DOHH2 (cell line): Measurements from ENCODE around the gene ZIC2.
"Not testable (repeated sequence)": the region's sequence is repeated elsewhere in the genome, so short reads cannot be mapped to it uniquely, and the experiment has no call there.

Source experiments
- H3F3A ChIP-seq: fragments of 200-600 bp; sonication (generic), shearing (Covaris generic); 2 replicates; pipeline ENCODE4 v1.6.0; 2016; ENCODE audit warnings: antibody characterized with exemption, mild to moderate bottlenecking; ENCODE audit not compliant: control insufficient read depth, insufficient read depth
- H3K27ac ChIP-seq: fragments of 200-600 bp; sonication (generic); 2 replicates; pipeline ENCODE4 v1.5.1; 2014; ENCODE audit warnings: low read depth, mild to moderate bottlenecking, low read length, moderate library complexity
- H3K27me3 ChIP-seq: fragments of 200-600 bp; sonication (generic); 2 replicates; pipeline ENCODE4 v1.6.1; 2014; ENCODE audit warnings: mild to moderate bottlenecking, low read length, mixed read lengths; ENCODE audit not compliant: control insufficient read depth
- H3K36me3 ChIP-seq: fragments of 200-600 bp; sonication (generic); 2 replicates; pipeline ENCODE4 v1.6.1; 2014; ENCODE audit warnings: mild to moderate bottlenecking, low read length, moderate library complexity, mixed read lengths; ENCODE audit not compliant: control insufficient read depth
- H3K4me1 ChIP-seq: fragments of 200-600 bp; sonication (generic); 2 replicates; pipeline ENCODE4 v1.6.1; 2014; ENCODE audit warnings: mild to moderate bottlenecking, low read length, mixed read lengths; ENCODE audit not compliant: control insufficient read depth
- H3K4me2 ChIP-seq: fragments of 200-600 bp; sonication (generic); 2 replicates; pipeline ENCODE4 v1.6.0; 2014; ENCODE audit warnings: mild to moderate bottlenecking, low read length, moderate library complexity
- H3K4me3 ChIP-seq: fragments of 200-600 bp; sonication (generic); 2 replicates; pipeline ENCODE4 v1.5.1; 2014; ENCODE audit warnings: mild to moderate bottlenecking, low read length, mixed read lengths
- H3K79me2 ChIP-seq: fragments of 200-600 bp; sonication (generic); 2 replicates; pipeline ENCODE4 v1.6.1; 2014; ENCODE audit warnings: mild to moderate bottlenecking, low read length, mixed read lengths; ENCODE audit not compliant: control insufficient read depth
- H3K9me2 ChIP-seq: fragments of 200-600 bp; sonication (generic); replicated peaks from 2 replicates; pipeline ENCODE4 v1.6.1; 2014; ENCODE audit warnings: mild to moderate bottlenecking, low read length, mixed read lengths; ENCODE audit not compliant: control insufficient read depth
- H3K9me3 ChIP-seq: fragments of 200-600 bp; sonication (generic); 2 replicates; pipeline ENCODE4 v1.6.1; 2014; ENCODE audit warnings: antibody characterized with exemption, low read length, mixed read lengths; ENCODE audit not compliant: control insufficient read depth, insufficient read depth
- H4K20me1 ChIP-seq: fragments of 200-600 bp; sonication (generic); 2 replicates; pipeline ENCODE4 v1.6.0; 2014; ENCODE audit warnings: low read depth, mild to moderate bottlenecking, antibody characterized with exemption, low read length, moderate library complexity; ENCODE audit not compliant: control insufficient read depth, insufficient read depth
- EZH2phosphoT487 ChIP-seq: fragments of 200-600 bp; sonication (generic); IDR thresholded peaks from 2 replicates; pipeline ENCODE4 v1.6.1; 2017; ENCODE audit warnings: borderline replicate concordance, mild to moderate bottlenecking, antibody characterized with exemption, low read length, moderate library complexity, mixed read lengths
- TF ChIP-seq, protein P1 (sequence below): fragments of 200-600 bp; sonication (generic); IDR thresholded peaks from one replicate; pipeline ENCODE4 v1.5.1; 2014; ENCODE audit warnings: antibody characterized with exemption, mild to moderate bottlenecking, low read depth, low read length; ENCODE audit not compliant: poor library complexity, severe bottlenecking

ZIC2 gene

DNA sequence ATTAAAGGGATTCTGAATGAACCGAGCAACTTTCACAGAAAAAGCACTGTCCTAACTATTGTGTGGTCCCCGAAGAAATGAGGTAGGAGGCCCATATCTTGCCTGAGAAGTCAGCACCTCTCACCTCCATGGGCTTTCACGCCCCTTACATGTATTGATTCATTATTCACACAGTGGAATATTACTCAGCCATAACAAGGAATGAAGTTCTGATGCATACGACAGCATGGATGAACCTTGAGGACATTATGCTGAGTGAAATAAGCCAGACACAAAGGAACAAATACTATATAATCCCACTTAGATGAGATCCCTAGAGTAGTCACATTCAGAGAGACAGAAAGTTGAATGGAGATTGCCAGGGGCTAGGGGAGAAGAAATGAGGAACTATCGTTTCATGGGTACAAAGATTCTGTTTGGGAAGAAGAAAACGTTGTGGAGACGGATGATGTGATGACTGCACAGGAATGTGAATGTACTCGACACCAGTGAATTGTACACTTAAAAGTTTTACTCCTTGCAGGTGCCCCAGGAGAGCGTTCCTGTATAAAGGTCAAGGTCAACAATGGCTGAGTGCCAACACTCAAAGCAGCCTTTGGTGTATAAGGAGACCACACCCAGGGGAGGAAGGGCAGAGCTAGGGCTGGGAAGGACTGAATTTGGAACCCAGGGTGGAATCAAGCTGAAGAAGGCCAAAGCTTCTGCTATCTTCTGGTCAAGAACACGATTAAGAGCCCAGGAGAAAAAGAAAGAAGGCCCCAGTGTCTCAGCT is 32.5 kb upstream of the ZIC2 start:
- H3K27me3 ChIP-seq, result no peaks in the 10 kb centered on the region; the same call in 1 of the 2 replicates
- H3K36me3 ChIP-seq, result no peaks in the 10 kb centered on the region
- no peak overlapping the region for H3K4me3 ChIP-seq

DNA sequence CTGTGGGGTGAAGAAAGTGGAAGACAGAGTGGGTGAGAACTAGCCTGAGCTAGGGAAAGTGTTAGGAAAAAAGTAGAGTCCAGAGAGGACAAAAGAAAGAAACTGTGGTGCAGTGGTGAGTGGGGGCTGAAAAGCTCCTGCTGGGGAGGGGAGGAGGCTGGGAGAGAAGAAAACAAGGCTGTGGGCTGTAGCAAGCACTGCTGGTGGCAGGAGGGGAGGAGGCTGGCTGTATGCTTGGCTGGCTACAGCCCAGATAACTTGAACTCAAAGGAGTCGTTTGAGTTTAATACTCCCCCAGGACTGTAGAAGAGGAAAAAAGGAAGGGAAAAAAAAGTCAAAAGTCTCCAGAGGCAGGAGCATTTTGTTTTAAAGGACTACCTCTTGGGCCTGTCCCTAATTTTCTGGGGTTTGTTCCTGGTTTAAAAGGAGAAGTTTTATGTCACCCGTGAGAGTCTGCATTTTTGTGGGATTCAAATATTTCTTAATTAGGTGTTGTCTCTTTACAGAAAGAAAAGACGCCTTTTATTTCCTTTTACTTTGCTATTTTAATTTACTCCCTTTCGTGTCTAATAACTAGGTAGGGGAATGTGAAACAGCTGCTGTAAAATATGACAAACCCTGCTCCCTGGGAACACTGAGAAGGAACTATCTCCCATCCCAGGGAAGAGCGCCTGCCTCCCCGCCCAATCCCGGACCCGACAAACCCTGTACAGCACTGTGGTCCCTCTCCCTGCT is 31.7 kb upstream of the ZIC2 start:
- H3K4me3 ChIP-seq, result no peak overlapping the region
- H3K4me1 ChIP-seq, result no peaks in the 10 kb centered on the region
- no peaks in the 10 kb centered on the region for H3K79me2 ChIP-seq
- TF ChIP-seq, protein P1, sequence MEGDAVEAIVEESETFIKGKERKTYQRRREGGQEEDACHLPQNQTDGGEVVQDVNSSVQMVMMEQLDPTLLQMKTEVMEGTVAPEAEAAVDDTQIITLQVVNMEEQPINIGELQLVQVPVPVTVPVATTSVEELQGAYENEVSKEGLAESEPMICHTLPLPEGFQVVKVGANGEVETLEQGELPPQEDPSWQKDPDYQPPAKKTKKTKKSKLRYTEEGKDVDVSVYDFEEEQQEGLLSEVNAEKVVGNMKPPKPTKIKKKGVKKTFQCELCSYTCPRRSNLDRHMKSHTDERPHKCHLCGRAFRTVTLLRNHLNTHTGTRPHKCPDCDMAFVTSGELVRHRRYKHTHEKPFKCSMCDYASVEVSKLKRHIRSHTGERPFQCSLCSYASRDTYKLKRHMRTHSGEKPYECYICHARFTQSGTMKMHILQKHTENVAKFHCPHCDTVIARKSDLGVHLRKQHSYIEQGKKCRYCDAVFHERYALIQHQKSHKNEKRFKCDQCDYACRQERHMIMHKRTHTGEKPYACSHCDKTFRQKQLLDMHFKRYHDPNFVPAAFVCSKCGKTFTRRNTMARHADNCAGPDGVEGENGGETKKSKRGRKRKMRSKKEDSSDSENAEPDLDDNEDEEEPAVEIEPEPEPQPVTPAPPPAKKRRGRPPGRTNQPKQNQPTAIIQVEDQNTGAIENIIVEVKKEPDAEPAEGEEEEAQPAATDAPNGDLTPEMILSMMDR, result no peak
- TF ChIP-seq EZH2phosphoT487, result no peak
- no peak overlapping the region for H3K27ac ChIP-seq
- no peaks in the 10 kb centered on the region for H3F3A ChIP-seq
- H3K9me3 ChIP-seq, result no peaks in the 10 kb centered on the region
- no peaks in the 10 kb centered on the region for H3K36me3 ChIP-seq
- H3K4me2 ChIP-seq, result no peak overlapping the region
- H4K20me1 ChIP-seq, result no peaks in the 10 kb centered on the region
- H3K9me2 ChIP-seq, result no peaks in the 10 kb centered on the region
- H3K27me3 ChIP-seq, result no peaks in the 10 kb centered on the region; the same call in 1 of the 2 replicates

More for the DNA sequence above, 32.5 kb upstream of the ZIC2 start:
- H4K20me1 ChIP-seq, result no peaks in the 10 kb centered on the region
- H3K27ac ChIP-seq, result no peak overlapping the region
- TF ChIP-seq, protein P1, result no peak
- TF ChIP-seq EZH2phosphoT487, result no peak
- no peaks in the 10 kb centered on the region for H3K9me2 ChIP-seq
- H3K4me2 ChIP-seq, result no peak overlapping the region
- no peaks in the 10 kb centered on the region for H3K9me3 ChIP-seq
- H3K4me1 ChIP-seq, result no peaks in the 10 kb centered on the region
- H3F3A ChIP-seq, result no peaks in the 10 kb centered on the region
- H3K79me2 ChIP-seq, result no peaks in the 10 kb centered on the region

DNA sequence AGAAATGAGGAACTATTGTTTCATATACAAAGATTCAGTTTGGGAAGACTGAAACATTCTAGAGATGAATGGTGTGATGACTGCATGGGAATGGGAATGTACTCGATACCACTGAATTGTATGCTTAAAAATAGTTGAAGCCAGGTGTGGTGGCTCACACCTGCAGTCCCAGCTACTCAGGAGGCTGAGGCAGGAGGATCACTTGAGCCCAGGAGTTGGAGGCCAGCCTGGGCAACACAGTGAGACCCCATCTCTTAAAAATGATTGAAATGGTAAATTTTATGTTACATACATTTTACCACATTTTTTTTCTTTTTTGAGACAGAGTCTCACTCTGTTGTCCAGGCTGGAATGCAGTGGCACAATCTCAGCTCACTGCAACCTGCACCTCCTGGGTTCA is 29.9 kb upstream of the ZIC2 start:
- H3K4me1 ChIP-seq, H3K4me3 ChIP-seq, H3K36me3 ChIP-seq, H3K27ac ChIP-seq, H3K9me2 ChIP-seq, H3K79me2 ChIP-seq, H3K27me3 ChIP-seq, H3K9me3 ChIP-seq, H3F3A ChIP-seq, H3K4me2 ChIP-seq, H4K20me1 ChIP-seq: not testable (repeated sequence)
